Measurements from ENCODE around the gene HMOX2.

The HMOX2 gene

GRCh38 chr16:4443986-4444385, 32.2 kb upstream of the HMOX2 start:
- POLR2A ChIA-PET = no interaction called here
- CTCF ChIA-PET = interaction anchor here (1.8 kb wide), 1 partner anchor 40 kb away, joined by 7 read pairs; no protein-coding TSS in a partner anchor
- no peak overlapping the region for H3K27ac ChIP-seq (ENCODE audit: extremely low read depth, low read depth, low read length)
- H3K9me3 ChIP-seq (ENCODE audit: control insufficient read depth, insufficient read depth, low read depth, low read length) = no peaks in the 10 kb centered on the region
- H3K36me3 ChIP-seq (ENCODE audit: control insufficient read depth in 2 of 2, insufficient read depth in 1 of 2, low read length in 2 of 2) = peaks cover 39 to 90% of the 10 kb centered on the region in 2 experiments; a peak in 2 of 3 replicates
- H3K4me3 ChIP-seq (ENCODE audit: low read depth, low read length) = no peak overlapping the region
- H3K4me1 ChIP-seq (ENCODE audit: control insufficient read depth, insufficient read depth, low read length) = no peaks in the 10 kb centered on the region
- TF ChIP-seq ZNF366 (tag by site-specific recombination; conservative IDR thresholded peaks at IDR 0.05) (no peak), YY2 (tag by site-specific recombination; IDR thresholded peaks at IDR 0.05) (no peak), ZNF488 (tag by site-specific recombination; IDR thresholded peaks at IDR 0.05) (no peak), ZBTB44 (tag by site-specific recombination; IDR thresholded peaks at IDR 0.05) (no peak), ZNF530 (tag by site-specific recombination; IDR thresholded peaks at IDR 0.05; ENCODE audit: low read depth) (no peak), ZNF26 (tag by site-specific recombination; IDR thresholded peaks at IDR 0.05) (no peak), BCL11B (tag by site-specific recombination; IDR thresholded peaks at IDR 0.05; ENCODE audit: low read depth) (no peak), EGR2 (tag by site-specific recombination; IDR thresholded peaks at IDR 0.05; ENCODE audit: low read depth) (no peak), GLI4 (tag by site-specific recombination; IDR thresholded peaks at IDR 0.05) (no peak), ZNF221 (tag by site-specific recombination; IDR thresholded peaks at IDR 0.05; ENCODE audit: borderline replicate concordance) (no peak), ZNF350 (tag by site-specific recombination; IDR thresholded peaks at IDR 0.05) (no peak), BCL6B (tag by site-specific recombination; IDR thresholded peaks at IDR 0.05) (no peak), ZSCAN23 (tag by site-specific recombination; IDR thresholded peaks at IDR 0.05) (no peak), ZNF701 (tag by site-specific recombination; IDR thresholded peaks at IDR 0.05) (no peak), PBX3 (CRISPR knock-in tag; IDR thresholded peaks at IDR 0.05) (no peak), ZBTB26 (tag by site-specific recombination; optimal IDR thresholded peaks at IDR 0.05) (no peak)

- ChIA-PET POLR2A (interaction anchor here (0.6 kb wide), 1 partner anchor 11 kb away, joined by 5 read pairs; no protein-coding TSS in a partner anchor), CTCF (no interaction called here)
- Histone ChIP-seq H3K27ac (ENCODE audit: extremely low read depth, low read depth, low read length) (no peak overlapping the region), H3K36me3 (ENCODE audit: control insufficient read depth in 2 of 2, insufficient read depth in 1 of 2, low read length in 2 of 2) (peaks cover 19 to 89% of the 10 kb centered on the region in 2 experiments; a peak in 2 of 3 replicates), H3K4me1 (ENCODE audit: control insufficient read depth, insufficient read depth, low read length) (no peaks in the 10 kb centered on the region), H3K9me3 (ENCODE audit: control insufficient read depth, insufficient read depth, low read depth, low read length) (no peaks in the 10 kb centered on the region), H3K4me3 (ENCODE audit: low read depth, low read length) (no peak overlapping the region)
- no peak for TF ChIP-seq WT1 (tag by site-specific recombination; IDR thresholded peaks at IDR 0.05)
- TF ChIP-seq TSHZ1 (tag by site-specific recombination; IDR thresholded peaks at IDR 0.05; ENCODE audit: borderline replicate concordance) = no peak
- TF ChIP-seq ZNF670 (tag by site-specific recombination; IDR thresholded peaks at IDR 0.05; ENCODE audit: low read depth) = no peak
- TF ChIP-seq ZNF280D (tag by site-specific recombination; IDR thresholded peaks at IDR 0.05) = no peak
- TF ChIP-seq GLI4 (tag by site-specific recombination; IDR thresholded peaks at IDR 0.05) = no peak
Measured at GRCh38 chr16:4450430-4450829, 25.8 kb upstream of the HMOX2 start.

Measured in HEK293 (cell line).